Aorta (tissue), 5 donors: Measurements from ENCODE around the gene IFNL3. TPM values are rescaled to one million over a fixed set of nuclear protein-coding genes. Genes with fewer than 3 reads are reported as not detected.

Source experiments
- ATAC-seq: fragments of 200-7000 bp; cut with Tn5 transposase; one replicate; pipeline ENCODE4 v1.9.1; 2022; ENCODE audit warnings: moderate library complexity; ENCODE audit not compliant: low FRiP score
- DNase-seq, 2 donors: peaks; one replicate each; pipeline ENCODE4 v3.0.0-alpha.2; 2020
- H3K27ac ChIP-seq, 2 donors: one replicate each; pipeline ENCODE4 v1.5.1; 2013; ENCODE audit warnings: low read length in 2 of 2, mild to moderate bottlenecking in 2 of 2, moderate library complexity in 2 of 2, control low read depth in 1 of 2, inconsistent platforms in 1 of 2, low read depth in 1 of 2
- H3K27me3 ChIP-seq, 2 donors: one replicate each; pipeline ENCODE4 v1.6.1; 2013; ENCODE audit warnings: control low read depth in 1 of 2, low read length in 1 of 2, mild to moderate bottlenecking in 1 of 2, moderate library complexity in 1 of 2; ENCODE audit not compliant: insufficient read depth in 2 of 2, control insufficient read depth in 1 of 2
- H3K36me3 ChIP-seq, 2 donors: one replicate each; pipeline ENCODE4 v1.6.1; 2013; ENCODE audit warnings: control low read depth in 1 of 2, low read length in 1 of 2, mild to moderate bottlenecking in 1 of 2; ENCODE audit not compliant: insufficient read depth in 2 of 2, control insufficient read depth in 1 of 2
- H3K4me1 ChIP-seq, 2 donors: one replicate each; pipeline ENCODE4 v1.6.1; 2013; ENCODE audit warnings: low read length in 2 of 2, control low read depth in 1 of 2, mild to moderate bottlenecking in 1 of 2, moderate library complexity in 1 of 2; ENCODE audit not compliant: insufficient read depth in 2 of 2, control insufficient read depth in 1 of 2
- H3K4me3 ChIP-seq, 2 donors: one replicate each; pipeline ENCODE4 v1.5.1; 2013; ENCODE audit warnings: low read length in 2 of 2, control low read depth in 1 of 2, mild to moderate bottlenecking in 1 of 2
- H3K9me3 ChIP-seq: one replicate; pipeline ENCODE4 v1.6.1; 2013; ENCODE audit warnings: mild to moderate bottlenecking, low read length; ENCODE audit not compliant: control insufficient read depth
- WGBS, 2 donors: extraction: QIAGEN DNeasy Blood & Tissue Kit; methylation state at CpG; one replicate each; pipeline ENCODE4 v1.1.7; 2013; 5-methylcytosine and 5-hydroxymethylcytosine counted together
- intact Hi-C, 2 donors: fragments of 100-400 bp; cut with DNase I; formaldehyde crosslinking; loops; one replicate each; pipeline versions ENCODE4 v1.14.2 to v1.15.0; 2022
- polyA plus RNA-seq, 2 donors: library from polyadenylated mRNA; stranded (reverse); fragments of 200-250 nt; gene quantifications; one replicate each; pipeline ENCODE4 v1.2.3, GENCODE V29; 2013
- total RNA-seq, 2 donors: library from RNA; stranded (reverse); fragmentation: NEBNext Ultra II Directional; extraction: Animal tissue kit (Norgen Biotek cat#: 25700); gene quantifications; one replicate each; pipeline ENCODE4 v1.2.1, GENCODE V29; 2021
- donor health status: healthy with polysubstance abuse.
- donor health status: Bipolar disorder and iron deficiency.
- donor health status: DM: no; HTN: no; CAD: no.
- donor health status: DM: no; HTN: no; CAD: no.
- donor health status: DM: yes; HTN: yes; CAD: no.

Gene IFNL3
- total and polyA plus RNA-seq, 4 donors, result not detected

DNA sequence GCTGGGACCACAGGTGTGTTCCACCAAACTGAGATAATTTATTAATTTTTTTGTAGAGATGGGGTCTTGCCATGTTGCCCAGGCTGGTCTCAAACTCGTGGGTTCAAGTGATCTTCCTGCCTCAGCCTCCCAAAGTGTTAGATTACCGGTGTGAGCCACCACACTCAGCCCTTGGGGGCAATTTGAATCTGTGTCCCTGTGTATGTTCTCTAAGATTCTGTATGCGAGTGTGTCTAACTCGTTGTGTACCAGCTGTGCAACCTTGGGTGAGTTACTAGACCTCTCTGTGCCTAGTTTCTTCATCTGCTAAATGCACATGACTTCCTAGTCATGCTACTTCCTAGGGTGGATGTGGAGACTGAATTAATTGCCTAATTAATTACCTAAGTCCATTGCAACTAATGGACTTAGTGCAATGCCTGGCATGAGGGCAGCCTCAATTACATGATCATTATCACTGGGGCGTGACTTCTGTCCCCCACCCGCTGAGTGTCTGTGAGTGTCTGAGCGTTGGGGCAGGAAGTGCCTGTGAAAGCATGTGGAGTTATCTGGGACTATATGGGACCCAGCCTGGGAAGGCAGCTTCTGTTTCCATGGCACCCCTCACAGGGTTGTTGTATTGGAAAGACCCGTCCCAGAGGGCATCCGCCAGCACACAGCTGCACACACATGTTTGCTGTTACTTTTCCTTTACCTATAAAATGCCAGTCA, 49.8 kb downstream of the IFNL3 start:
- intact Hi-C loops, result no loop called here
- Histone ChIP-seq H3K27ac (no peak overlapping the region), H3K36me3 (no peaks in the 10 kb centered on the region), H3K4me3 (no peak overlapping the region), H3K9me3 (no peaks in the 10 kb centered on the region), H3K27me3 (no peaks in the 10 kb centered on the region), H3K4me1 (no peaks in the 10 kb centered on the region)
- WGBS, 2 donors, result 48 to 53% methylated on average over 9 of the region's 9 CpGs
- no peak for DNase-seq
- no peak for ATAC-seq

DNA sequence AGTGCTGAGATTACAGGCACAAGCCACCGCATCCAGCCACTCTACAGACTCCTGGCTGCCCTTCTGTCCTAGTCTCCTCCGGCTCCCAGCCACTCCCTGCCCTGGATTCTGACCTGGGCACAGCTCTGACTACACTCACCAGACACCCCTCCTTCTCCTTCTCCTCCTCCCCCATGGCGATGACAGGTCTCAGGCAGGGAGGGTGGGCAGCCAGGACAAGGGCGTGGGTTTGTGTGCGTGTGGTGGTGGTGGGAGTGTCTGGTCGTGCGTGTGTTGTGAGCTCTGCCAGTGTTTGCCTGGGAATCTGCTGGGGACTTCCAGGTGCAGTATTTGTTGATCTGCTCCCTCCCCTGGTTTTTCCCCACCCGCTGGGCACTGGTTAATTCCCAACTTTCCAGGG, 51.0 kb downstream of the IFNL3 start:
- 27 to 41% methylated on average over 8 of the region's 8 CpGs for WGBS, 2 donors
- H3K4me1 ChIP-seq, result no peaks in the 10 kb centered on the region
- DNase-seq, result no peak
- H3K27me3 ChIP-seq, result no peaks in the 10 kb centered on the region
- H3K9me3 ChIP-seq, result no peaks in the 10 kb centered on the region
- no peaks in the 10 kb centered on the region for H3K36me3 ChIP-seq
- intact Hi-C loops, result no loop called here
- H3K27ac ChIP-seq, result no peak overlapping the region
- no peak for ATAC-seq
- H3K4me3 ChIP-seq, result no peak overlapping the region

Other genes starting within 250 kb of the IFNL3 start
- gene FBXO27, start 212.5 kb downstream of the IFNL3 start, total RNA-seq, result 1 to 10 TPM; 5.0 to 8.6 TPM
- 1 to 10 TPM in 1 of 2 donors, under 1 TPM in 1; 0.25 to 2.8 TPM for gene FBXO27, start 212.5 kb downstream of the IFNL3 start, polyA plus RNA-seq
- not detected for gene ACP7, start 160.6 kb downstream of the IFNL3 start, total RNA-seq
- not detected for gene ACP7, start 160.6 kb downstream of the IFNL3 start, polyA plus RNA-seq
- gene PAK4, start 119.2 kb downstream of the IFNL3 start, total RNA-seq, result 10 to 100 TPM; 15.9 to 22.2 TPM
- 10 to 100 TPM in 1 of 2 donors, 1 to 10 TPM in 1; 8.0 to 12.5 TPM for gene PAK4, start 119.2 kb downstream of the IFNL3 start, polyA plus RNA-seq
- gene NCCRP1, start 48.0 kb downstream of the IFNL3 start, total RNA-seq, result not detected
- gene NCCRP1, start 48.0 kb downstream of the IFNL3 start, polyA plus RNA-seq, result under 1 TPM in 1 of 2 donors, not detected in 1; 0.38 TPM
- not detected for gene SYCN, start 40.7 kb downstream of the IFNL3 start, total RNA-seq
- 1 to 10 TPM in 1 of 2 donors, not detected in 1; 1.6 TPM for gene SYCN, start 40.7 kb downstream of the IFNL3 start, polyA plus RNA-seq
- not detected for gene IFNL4, start 3.9 kb upstream of the IFNL3 start, total RNA-seq
- not detected for gene IFNL4, start 3.9 kb upstream of the IFNL3 start, polyA plus RNA-seq
- gene IFNL2, start 23.4 kb upstream of the IFNL3 start, total RNA-seq, result not detected
- not detected for gene IFNL2, start 23.4 kb upstream of the IFNL3 start, polyA plus RNA-seq
- not detected for gene IFNL1, start 51.4 kb upstream of the IFNL3 start, total RNA-seq
- gene IFNL1, start 51.4 kb upstream of the IFNL3 start, polyA plus RNA-seq, result not detected
- gene LRFN1, start 75.9 kb upstream of the IFNL3 start, total RNA-seq, result 1 to 10 TPM in 1 of 2 donors, under 1 TPM in 1; 0.45 to 1.8 TPM
- not detected for gene LRFN1, start 75.9 kb upstream of the IFNL3 start, polyA plus RNA-seq
- gene GMFG, start 91.0 kb upstream of the IFNL3 start, total RNA-seq, result 10 to 100 TPM; 53.7 to 60.8 TPM
- 10 to 100 TPM in 1 of 2 donors, 1 to 10 TPM in 1; 8.3 to 50.3 TPM for gene GMFG, start 91.0 kb upstream of the IFNL3 start, polyA plus RNA-seq
- 100 to 1,000 TPM; 101 to 120 TPM for gene SAMD4B, start 97.4 kb upstream of the IFNL3 start, total RNA-seq
- gene SAMD4B, start 97.4 kb upstream of the IFNL3 start, polyA plus RNA-seq, result 100 to 1,000 TPM in 1 of 2 donors, 10 to 100 TPM in 1; 33.6 to 109 TPM
- gene PAF1, start 146.1 kb upstream of the IFNL3 start, total RNA-seq, result 10 to 100 TPM; 33.9 to 34.5 TPM
- gene PAF1, start 146.1 kb upstream of the IFNL3 start, polyA plus RNA-seq, result 10 to 100 TPM; 27.7 to 43.8 TPM
- 10 to 100 TPM; 28.9 to 35.1 TPM for gene MED29, start 146.4 kb upstream of the IFNL3 start, total RNA-seq
- 10 to 100 TPM; 26.0 to 29.7 TPM for gene MED29, start 146.4 kb upstream of the IFNL3 start, polyA plus RNA-seq
- 100 to 1,000 TPM; 205 to 955 TPM for gene ZFP36, start 161.8 kb upstream of the IFNL3 start, total RNA-seq
- 100 to 1,000 TPM; 124 to 360 TPM for gene ZFP36, start 161.8 kb upstream of the IFNL3 start, polyA plus RNA-seq
- 10 to 100 TPM; 86.4 to 98.1 TPM for gene PLEKHG2, start 167.7 kb upstream of the IFNL3 start, total RNA-seq
- gene PLEKHG2, start 167.7 kb upstream of the IFNL3 start, polyA plus RNA-seq, result 10 to 100 TPM; 15.3 to 74.4 TPM
- 1,000 to 10,000 TPM; 1,268 to 1,273 TPM for gene RPS16, start 190.9 kb upstream of the IFNL3 start, total RNA-seq
- 1,000 to 10,000 TPM; 3,270 to 4,459 TPM for gene RPS16, start 190.9 kb upstream of the IFNL3 start, polyA plus RNA-seq
- gene SUPT5H, start 200.6 kb upstream of the IFNL3 start, total RNA-seq, result 100 to 1,000 TPM in 1 of 2 donors, 10 to 100 TPM in 1; 90.1 to 103 TPM
- gene SUPT5H, start 200.6 kb upstream of the IFNL3 start, polyA plus RNA-seq, result 100 to 1,000 TPM in 1 of 2 donors, 10 to 100 TPM in 1; 56.1 to 170 TPM
- 10 to 100 TPM; 31.1 to 39.5 TPM for gene TIMM50, start 235.8 kb upstream of the IFNL3 start, total RNA-seq
- 10 to 100 TPM; 20.0 to 61.8 TPM for gene TIMM50, start 235.8 kb upstream of the IFNL3 start, polyA plus RNA-seq